Endothelial cell (in vitro differentiated cells): ENCODE data around the gene ZFHX3. TPM values are rescaled to one million over a fixed set of nuclear protein-coding genes. Genes with fewer than 3 reads are reported as not detected.

Source experiments
- DNase-seq: peaks from one replicate; pipeline ENCODE4 v3.0.0; 2021; ENCODE audit warnings: low spot score
- H3K27ac Mint-ChIP-seq: one replicate; pipeline ENCODE4 v1.8.0; 2021; ENCODE audit warnings: mixed read lengths, inconsistent platforms; ENCODE audit not compliant: unreplicated experiment
- H3K27me3 Mint-ChIP-seq: one replicate; pipeline ENCODE4 v1.8.0; 2021; ENCODE audit warnings: mild to moderate bottlenecking, moderate library complexity, mixed read lengths, inconsistent platforms; ENCODE audit not compliant: unreplicated experiment
- H3K36me3 Mint-ChIP-seq: one replicate; pipeline ENCODE4 v1.8.0; 2021; ENCODE audit warnings: mild to moderate bottlenecking, low read depth, mixed read lengths, inconsistent platforms; ENCODE audit not compliant: unreplicated experiment
- H3K4me1 Mint-ChIP-seq: one replicate; pipeline ENCODE4 v1.8.0; 2021; ENCODE audit warnings: mild to moderate bottlenecking, mixed read lengths, inconsistent platforms; ENCODE audit not compliant: unreplicated experiment
- H3K4me3 Mint-ChIP-seq: one replicate; pipeline ENCODE4 v1.8.0; 2021; ENCODE audit warnings: mild to moderate bottlenecking, mixed read lengths, inconsistent platforms; ENCODE audit not compliant: unreplicated experiment
- H3K9me3 Mint-ChIP-seq: one replicate; pipeline ENCODE4 v1.8.0; 2021; ENCODE audit warnings: mixed read lengths, inconsistent platforms; ENCODE audit not compliant: unreplicated experiment
- total RNA-seq: library from RNA; stranded (reverse); fragmentation: NEBNext Ultra II Directional; extraction: Animal tissue kit (Norgen Biotek cat#: 25700); gene quantifications from one replicate; pipeline ENCODE4 v1.2.1, GENCODE V29; 2021; ENCODE audit not compliant: unreplicated experiment
- TF ChIP-seq, protein P1 (sequence below): fragments of 200-600 bp; sonication (generic); IDR thresholded peaks from one replicate; pipeline ENCODE4 v1.5.0; 2021; ENCODE audit warnings: antibody characterized with exemption; ENCODE audit not compliant: unreplicated experiment

The ZFHX3 gene
- total RNA-seq, 1 donor from 2014 or later, result 17.7 TPM

DNA sequence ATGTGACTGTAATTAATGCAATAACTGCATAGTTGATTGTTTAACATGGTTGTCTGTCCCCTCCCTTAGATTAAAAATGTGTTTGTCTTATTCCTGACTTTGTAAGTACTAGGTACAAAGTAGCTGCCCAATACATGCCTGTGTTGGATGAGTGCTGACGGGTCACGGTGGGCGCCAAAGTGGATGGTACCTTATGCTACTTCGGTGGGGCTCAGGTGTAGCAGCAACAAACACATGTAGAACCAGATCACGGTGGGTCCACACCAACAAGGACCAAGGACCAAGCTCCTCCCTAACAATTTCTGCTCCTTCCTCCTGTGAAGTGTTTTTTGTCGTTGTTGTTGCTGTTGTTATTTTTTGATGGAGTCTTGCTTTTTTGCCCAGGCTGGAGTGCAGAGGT is 46.4 kb upstream of the ZFHX3 start:
- H3K4me1 Mint-ChIP-seq, result peaks cover 14% of the 10 kb centered on the region
- peaks cover 2% of the 10 kb centered on the region for H3K27me3 Mint-ChIP-seq
- TF ChIP-seq, protein P1, sequence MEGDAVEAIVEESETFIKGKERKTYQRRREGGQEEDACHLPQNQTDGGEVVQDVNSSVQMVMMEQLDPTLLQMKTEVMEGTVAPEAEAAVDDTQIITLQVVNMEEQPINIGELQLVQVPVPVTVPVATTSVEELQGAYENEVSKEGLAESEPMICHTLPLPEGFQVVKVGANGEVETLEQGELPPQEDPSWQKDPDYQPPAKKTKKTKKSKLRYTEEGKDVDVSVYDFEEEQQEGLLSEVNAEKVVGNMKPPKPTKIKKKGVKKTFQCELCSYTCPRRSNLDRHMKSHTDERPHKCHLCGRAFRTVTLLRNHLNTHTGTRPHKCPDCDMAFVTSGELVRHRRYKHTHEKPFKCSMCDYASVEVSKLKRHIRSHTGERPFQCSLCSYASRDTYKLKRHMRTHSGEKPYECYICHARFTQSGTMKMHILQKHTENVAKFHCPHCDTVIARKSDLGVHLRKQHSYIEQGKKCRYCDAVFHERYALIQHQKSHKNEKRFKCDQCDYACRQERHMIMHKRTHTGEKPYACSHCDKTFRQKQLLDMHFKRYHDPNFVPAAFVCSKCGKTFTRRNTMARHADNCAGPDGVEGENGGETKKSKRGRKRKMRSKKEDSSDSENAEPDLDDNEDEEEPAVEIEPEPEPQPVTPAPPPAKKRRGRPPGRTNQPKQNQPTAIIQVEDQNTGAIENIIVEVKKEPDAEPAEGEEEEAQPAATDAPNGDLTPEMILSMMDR, result no peak
- no peak overlapping the region for H3K4me3 Mint-ChIP-seq
- H3K9me3 Mint-ChIP-seq, result no peaks in the 10 kb centered on the region
- no peak for DNase-seq
- H3K36me3 Mint-ChIP-seq, result no peaks in the 10 kb centered on the region
- no peak overlapping the region for H3K27ac Mint-ChIP-seq

DNA sequence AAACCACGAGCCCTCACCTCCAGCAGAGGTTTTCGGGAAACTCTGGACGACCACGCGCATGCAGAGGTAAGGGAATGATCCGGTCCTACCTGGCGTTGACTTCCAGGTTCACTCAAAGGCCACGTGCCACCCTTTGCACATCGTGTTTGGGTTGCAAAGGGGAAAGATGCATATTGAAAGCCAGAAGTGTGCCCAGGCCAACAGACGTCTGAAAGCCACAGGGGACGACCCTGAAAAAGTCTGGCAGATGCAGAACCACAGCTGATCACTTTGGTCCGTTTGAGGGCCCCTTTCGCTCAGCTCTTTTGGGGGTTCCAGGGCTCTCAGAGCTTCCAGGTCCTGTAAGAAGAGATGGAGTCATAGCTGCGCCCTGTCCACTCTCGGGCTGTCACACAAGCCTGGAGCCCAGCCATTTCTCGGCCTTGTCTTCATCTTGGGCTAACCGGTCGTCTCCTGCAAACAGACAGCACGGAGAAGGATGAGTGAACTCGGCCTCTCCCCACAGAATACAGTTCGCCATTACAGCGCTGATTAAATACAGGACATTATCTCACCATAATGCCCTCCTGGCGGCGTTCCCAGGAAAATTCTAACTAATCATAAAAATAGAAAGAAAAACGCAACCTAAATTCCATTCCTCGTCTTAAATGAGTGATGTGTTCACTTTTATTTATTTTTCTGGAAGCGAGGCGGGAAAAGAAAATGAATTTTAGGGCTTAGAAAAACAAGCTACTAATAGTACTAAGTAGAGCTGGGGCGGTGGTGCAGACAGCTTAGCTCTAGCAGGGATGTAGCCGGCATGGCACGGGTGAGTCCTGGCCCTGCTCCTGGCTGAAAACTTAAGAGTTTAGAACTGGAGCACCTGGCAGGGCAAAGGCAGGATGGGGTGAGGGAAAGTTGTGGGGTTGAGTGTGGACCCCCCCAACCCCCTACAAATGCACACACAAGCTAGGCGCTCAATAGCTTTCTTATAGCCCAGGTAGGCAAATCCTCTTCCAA is 45.5 kb upstream of the ZFHX3 start:
- Mint-ChIP-seq H3K4me3 (no peak overlapping the region), H3K27me3 (peaks cover 2% of the 10 kb centered on the region), H3K27ac (peak overlapping the region; percentile 68), H3K36me3 (no peaks in the 10 kb centered on the region), H3K9me3 (no peaks in the 10 kb centered on the region), H3K4me1 (peaks cover 14% of the 10 kb centered on the region)
- DNase-seq, result no peak
- TF ChIP-seq, protein P1, result no peak

DNA sequence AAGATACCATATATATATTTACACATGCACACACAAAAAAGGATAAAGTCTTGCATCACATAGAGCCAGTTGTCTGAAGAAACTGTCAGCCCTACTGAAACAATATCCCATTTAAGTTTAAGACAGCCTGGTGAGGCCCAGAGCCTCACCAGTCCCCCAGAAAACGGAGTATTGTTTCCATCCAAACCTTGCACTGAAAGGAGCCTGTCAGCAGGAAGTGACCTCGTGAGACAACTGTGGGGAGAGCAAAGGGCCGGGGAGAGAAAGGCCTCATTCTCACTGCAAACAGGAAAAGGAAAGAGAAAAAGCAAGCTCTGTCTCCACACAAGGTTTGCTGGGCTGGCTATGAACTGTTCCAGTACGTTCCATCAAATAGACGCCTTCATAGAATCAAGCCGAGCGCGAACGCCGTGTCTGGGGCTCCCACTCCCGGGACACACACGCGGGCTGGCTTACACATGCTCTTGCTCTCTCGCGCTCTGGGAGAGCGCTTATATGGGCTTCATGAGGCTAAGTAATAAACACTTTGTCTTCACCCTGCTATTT is 44.4 kb upstream of the ZFHX3 start:
- DNase-seq, result peak; percentile 5
- H3K36me3 Mint-ChIP-seq, result no peaks in the 10 kb centered on the region
- H3K9me3 Mint-ChIP-seq, result no peaks in the 10 kb centered on the region
- H3K4me1 Mint-ChIP-seq, result peaks cover 14% of the 10 kb centered on the region
- TF ChIP-seq, protein P1, result no peak
- H3K4me3 Mint-ChIP-seq, result no peak overlapping the region
- H3K27ac Mint-ChIP-seq, result peak overlapping the region; percentile 68
- peaks cover 2% of the 10 kb centered on the region for H3K27me3 Mint-ChIP-seq

DNA sequence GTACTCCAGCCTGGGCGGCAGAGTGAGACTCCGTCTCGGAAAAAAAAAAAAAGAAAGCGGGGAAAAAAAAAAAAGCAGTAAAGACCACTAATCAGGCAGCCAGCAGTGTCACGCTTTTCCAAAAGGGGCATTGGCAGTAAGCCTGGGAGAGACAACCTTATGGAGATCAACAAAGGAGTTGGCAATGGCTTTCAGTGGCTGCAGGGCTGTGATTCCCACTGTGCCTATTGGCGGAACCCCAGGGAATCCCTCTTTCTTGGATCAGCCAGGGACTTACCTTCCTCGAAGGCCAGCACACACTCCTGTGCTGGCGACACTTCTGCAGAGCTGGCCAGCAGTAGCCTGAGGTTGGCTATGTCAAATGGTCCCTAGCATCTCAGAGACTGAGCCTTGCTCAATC is 43.2 kb upstream of the ZFHX3 start:
- Mint-ChIP-seq H3K9me3 (no peaks in the 10 kb centered on the region), H3K4me1 (peaks cover 14% of the 10 kb centered on the region), H3K36me3 (no peaks in the 10 kb centered on the region), H3K27me3 (peaks cover 2% of the 10 kb centered on the region), H3K27ac (no peak overlapping the region), H3K4me3 (no peak overlapping the region)
- TF ChIP-seq, protein P1, result no peak
- no peak for DNase-seq

DNA sequence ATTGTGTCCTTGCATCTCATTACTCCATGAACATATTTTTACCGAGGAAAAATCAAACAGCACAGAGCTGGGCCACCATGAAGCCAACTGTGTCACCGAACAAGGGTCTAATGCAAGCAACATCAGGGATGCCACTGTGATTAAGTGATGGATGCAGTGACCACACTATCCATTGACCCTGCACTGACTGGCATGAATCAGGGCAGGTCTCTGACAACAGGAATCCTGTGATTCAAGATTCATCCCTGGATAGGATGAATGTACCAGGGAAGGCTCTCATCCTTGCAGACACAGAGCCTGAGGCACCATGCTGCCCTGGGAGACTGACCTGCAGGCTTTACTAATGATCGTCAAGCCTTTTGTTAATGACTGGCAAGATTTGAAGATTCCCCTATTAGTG is 41.5 kb upstream of the ZFHX3 start:
- Mint-ChIP-seq H3K4me3 (no peak overlapping the region), H3K36me3 (no peaks in the 10 kb centered on the region), H3K27me3 (peaks cover 2% of the 10 kb centered on the region), H3K4me1 (peaks cover 14% of the 10 kb centered on the region), H3K27ac (no peak overlapping the region), H3K9me3 (no peaks in the 10 kb centered on the region)
- DNase-seq, result no peak
- TF ChIP-seq, protein P1, result no peak
